GM21619 (cell line): ENCODE measurements around the gene CALM3.
"Not testable (repeated sequence)": the region's sequence is repeated elsewhere in the genome, so short reads cannot be mapped to it uniquely, and the experiment has no call there.

Experiments
- ATAC-seq: cut with Tn5 transposase; IDR thresholded peaks from one replicate; pipeline ENCODE4 v1.9.1; 2021; ENCODE audit not compliant: unreplicated experiment

The CALM3 gene

DNA sequence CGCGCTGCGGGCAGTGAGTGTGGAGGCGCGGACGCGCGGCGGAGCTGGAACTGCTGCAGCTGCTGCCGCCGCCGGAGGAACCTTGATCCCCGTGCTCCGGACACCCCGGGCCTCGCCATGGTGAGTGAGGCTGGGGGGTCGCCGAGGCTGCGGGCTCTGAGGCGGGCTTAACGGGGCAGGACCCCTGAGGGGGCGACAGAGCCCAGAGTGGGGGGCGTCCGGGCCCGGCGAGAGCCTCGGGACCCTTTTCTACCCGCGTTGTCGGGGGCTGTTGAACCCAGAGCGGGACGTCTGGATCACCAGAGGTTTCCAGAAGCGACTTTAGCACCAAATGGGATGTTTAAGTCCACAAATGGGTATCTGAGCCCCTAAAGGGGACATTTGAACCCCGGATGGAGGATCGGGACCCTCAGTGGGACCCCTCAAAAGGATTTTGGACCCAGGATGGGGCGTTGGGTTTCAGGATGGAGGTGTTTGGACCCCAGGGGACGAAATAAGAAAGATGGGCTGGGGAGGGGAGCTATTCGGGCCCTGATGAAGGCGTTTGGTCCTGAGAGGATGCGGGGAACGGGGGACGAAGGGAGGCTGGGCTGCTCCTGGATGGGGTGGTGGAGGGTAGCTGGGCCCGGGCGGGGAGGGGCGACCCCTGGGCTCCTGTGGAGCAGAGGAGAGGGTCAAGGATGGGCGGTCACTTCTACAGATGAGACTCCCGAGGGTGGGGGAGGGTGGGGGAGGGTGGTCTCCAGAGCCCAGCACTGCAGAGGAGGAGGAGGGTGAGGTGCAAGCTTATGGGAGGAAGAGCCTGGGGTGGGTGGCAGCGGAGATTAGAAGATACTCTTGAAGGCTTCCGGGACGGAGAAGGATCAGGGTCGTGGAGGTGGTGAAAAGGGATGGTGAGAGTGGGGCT lies at the start of gene CALM3:
Gene CALM3, plus strand, starts transcription at position 13 of the 907 bp plus-strand sequence. Its CDS starts 105 bp downstream, at position 118.
- no peak for ATAC-seq

DNA sequence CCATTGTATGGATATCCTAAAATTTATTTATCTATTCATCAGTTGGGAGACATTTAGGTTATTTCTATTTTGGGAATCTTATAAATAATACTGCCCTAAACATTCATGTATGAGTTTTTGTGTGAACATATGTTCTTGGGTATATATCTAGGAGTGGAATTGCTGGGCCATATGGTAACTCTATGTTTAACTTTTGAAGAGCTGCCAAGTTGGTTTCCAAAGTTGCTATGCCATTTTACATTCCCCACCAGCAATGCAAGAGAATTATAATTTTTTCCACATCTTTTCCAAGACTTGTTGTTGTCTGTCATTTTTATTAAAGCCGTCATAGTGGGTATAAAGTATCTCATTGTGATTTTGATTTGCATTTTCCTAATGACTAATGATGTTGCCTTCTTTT lies 48.2 kb upstream of the CALM3 start:
- ATAC-seq = no peak

DNA sequence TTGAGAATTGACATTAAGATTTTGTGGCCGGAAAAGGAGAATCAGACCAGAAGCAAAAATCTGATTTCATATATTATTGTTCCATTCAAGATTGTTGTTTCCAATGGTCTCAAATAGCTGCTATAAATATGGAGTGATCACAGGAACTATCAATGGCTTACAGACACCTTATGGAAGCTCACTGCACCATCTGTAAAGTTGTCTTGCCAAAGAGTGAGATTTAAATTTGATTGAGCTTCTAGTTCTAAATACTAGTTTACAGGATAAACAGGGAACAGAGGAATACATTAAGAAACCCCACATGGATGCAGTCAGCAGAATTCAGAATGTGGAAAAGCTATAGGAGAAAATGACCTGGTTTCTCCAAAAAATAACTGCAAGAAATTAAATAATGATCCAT lies 47.0 kb upstream of the CALM3 start:
- no peak for ATAC-seq

DNA sequence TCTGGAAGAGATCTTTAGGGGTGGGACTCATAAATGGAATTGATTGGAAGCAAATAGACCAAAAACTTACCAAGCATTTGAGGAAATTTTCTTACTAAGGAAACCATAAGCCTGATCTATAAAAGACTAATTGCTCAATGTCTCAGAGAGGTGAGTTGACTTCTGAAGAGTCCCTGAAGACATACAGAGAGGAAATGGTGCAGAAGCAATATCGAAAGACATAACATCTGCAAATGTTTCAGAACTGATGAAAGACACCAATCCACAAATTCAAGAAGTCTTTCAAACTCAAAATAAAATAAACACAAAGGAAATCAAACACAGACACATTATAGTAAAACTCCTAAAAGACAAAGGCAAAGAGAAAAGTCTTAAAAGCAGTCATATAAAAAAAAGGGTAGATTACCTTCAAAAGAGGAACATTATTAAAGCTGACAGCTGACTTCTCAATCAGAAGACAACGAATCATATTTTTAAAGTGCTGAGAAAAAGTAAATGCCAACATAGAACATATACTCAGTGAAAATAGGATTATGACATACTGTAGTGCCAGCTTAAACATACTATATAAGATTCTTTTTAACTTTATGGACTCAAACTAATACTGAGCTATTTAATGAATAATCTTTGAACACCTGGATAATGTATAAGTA lies 45.4 kb upstream of the CALM3 start:
- no peak for ATAC-seq

DNA sequence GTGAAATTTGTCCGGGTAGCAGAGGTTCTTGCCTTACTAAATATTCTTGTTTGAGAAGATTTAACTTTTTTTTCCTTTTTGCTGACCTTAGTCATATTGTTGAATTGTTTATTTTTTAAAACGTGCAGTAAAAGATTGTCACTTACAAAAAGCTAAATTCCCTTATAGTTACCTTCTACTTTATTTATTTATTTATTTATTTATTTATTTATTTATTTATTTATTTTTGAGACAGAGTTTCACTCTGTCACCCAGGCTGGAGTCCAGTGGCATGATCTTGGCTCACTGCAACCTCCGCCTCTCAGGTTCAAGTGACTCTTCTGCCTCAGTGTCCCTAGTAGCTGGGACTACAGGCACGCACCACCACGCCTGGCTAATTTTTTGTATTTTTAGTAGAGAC lies 44.7 kb upstream of the CALM3 start:
- ATAC-seq = not testable (repeated sequence)

DNA sequence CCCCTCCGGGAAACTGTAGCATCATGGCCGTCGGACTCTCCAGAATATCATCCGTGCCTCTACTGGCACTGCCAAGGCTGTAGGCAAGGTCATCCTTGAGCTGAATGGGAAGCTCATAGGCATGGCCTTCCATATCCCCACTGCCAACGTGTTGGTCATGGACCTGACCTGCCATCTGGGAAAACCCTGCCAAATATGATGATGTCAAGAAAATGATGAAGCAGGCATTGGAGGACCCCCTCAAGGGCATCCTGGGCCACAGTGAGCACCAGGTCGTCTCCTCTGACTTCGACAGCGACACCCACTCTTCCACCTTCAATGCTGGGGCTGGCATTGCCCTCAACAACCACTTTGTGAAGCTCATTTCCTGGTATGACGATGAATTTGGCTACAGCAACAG lies 41.9 kb upstream of the CALM3 start:
- ATAC-seq = no peak

DNA sequence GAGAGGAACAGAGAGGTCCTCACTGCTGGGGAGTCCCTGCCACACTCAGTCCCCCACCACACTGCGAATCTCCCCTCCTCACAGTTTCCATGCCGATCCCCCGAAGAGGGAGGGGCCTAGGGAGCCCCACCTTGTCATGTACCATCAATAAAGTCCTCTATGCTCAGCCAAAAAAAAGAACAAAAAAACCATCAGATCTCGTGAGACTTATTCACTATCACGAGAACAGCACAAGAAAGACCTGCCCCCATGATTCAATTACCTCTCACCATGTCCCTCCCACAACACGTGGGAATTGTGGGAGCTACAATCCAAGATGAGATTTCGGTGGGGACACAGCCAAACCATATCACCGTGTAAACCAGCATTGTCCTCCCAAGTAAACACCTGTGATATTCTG lies 41.5 kb upstream of the CALM3 start:
- not testable (repeated sequence) for ATAC-seq

DNA sequence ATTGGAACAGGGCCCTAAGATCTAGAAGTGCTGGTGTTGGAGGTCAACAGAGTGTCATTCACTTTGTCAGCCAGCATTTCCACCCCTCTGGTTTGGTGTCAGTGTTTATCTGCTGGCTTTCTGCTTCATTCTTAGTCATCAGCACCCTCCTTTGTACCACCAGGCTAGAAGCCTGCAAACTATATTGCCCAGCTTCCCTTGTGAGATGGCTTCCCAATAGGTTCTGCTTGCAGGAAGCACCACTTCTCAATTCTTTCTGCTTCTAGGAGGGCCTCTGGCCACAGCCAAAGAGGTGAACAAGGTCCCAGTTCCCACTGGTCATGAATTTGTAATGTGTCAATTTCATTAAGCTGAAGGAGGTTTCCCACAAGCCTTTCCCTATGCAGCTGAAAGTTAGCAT lies 36.4 kb upstream of the CALM3 start:
- no peak for ATAC-seq

DNA sequence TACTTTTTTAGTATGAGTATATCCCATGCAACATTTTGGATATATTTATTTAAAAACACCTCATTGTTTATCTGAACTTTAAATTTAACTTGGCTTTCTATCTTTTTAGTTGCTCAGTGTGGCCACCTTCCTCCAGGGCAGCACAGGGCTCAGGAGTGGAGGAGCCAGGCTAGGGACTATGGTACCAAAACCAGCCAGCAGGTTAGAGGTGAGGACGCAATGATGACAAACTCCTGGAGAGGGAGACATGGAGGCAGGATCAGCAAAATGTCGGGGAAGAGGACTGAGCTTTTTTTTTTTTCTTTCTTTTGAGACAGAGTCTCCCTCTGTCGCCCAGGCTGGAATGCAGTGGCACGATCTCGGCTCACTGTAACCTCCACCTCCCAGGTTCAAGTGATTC lies 29.6 kb upstream of the CALM3 start:
- ATAC-seq = no peak

DNA sequence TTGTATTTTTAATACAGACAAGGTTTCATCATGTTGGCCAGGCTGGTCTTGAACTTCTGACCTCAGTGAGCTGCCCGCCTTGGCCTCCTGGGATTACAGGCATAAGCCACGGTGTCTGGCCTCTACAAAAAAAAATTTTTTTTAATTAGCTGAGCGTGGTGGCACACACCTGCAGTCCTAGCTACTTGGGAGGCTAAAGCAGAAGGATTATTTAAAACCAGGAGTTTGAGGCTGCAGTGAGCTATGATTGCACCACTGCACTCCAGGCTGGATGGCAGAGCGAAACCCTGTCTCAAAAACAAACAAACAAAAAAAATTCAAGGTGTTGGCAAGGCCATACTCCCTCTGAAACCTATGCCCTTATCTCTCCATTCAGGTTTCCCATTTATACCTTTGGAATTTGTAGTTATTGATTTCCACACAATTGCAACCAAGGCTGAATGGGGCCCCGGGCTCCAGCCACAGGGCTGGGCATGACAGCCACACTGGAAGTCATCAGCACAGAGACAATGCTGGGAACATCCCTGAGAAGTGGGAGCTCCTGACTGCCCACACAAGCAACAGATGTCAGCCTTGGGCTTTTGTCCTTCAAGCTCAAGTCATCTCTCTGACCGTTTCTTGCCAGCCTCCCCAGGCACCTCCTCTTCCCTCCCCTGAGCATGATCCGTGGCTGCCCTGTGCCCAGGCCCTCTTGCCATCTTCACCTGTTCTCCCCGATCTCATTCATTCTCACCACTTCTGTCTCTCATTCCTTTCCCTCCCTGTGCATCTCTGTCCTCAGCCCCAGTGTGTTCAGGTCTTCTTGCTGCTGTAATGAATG lies 27.2 kb upstream of the CALM3 start:
- ATAC-seq = no peak

DNA sequence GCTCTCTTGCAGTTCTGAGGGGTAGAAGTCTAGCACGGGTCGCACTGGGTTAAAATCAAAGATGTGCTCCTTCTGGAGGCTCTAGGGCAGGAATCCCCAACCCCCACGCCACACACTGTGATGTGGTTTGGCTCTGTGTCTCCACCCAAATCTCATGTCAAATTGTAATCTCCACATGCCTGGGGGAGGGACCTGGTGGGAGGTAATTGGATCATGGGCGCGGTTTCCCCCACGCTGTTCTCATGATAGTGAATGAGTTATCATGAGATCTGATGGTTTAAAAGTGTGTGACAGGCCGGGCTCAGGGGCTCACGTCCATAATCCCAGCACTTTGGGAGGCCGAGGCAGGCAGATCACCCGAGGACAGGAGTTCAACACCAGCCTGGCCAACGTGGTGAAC lies 26.6 kb upstream of the CALM3 start:
- ATAC-seq = no peak

DNA sequence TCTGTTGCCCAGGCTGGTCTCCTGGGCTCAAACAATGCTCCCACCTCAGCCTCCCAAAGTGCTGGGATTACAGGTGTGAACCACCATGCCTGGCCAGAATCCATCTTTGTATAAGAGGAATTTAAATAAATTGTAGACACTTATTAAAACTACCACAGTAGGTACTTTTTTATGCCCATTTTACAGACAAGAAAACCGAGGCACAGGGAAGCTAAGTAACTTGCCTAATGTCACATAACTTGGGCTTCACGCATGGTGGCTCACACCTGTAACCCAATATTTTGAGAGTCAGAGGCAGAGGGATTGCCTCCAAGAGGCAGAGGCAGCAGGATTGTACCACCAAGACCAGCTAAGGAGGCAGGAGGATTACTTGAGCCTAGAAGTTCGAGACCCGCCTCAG lies 22.7 kb upstream of the CALM3 start:
- no peak for ATAC-seq

DNA sequence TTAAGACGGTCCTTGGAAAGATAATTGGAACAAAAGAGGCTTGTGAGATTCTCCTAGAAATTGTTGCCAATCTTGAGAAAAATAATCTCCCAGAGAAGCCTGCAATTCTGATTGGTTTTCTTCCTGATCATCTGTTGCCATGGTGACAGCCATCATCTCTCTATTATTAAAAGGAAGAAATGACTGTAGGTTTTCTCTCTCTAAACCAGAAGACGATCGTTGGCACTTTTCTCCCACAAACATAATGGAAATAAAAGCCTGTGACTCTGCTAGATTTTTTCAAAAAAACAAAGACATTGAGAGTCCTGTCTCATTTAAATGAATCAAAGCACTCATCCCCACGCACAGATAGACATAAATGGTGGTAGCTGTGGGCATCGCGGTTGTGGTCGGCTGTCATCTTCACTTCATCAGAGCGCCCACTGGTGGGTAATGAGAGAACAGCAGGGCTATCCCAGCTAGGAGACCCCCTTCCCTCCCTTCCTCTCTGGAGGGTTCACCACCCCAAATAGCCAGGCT lies 21.7 kb upstream of the CALM3 start:
- ATAC-seq = no peak

DNA sequence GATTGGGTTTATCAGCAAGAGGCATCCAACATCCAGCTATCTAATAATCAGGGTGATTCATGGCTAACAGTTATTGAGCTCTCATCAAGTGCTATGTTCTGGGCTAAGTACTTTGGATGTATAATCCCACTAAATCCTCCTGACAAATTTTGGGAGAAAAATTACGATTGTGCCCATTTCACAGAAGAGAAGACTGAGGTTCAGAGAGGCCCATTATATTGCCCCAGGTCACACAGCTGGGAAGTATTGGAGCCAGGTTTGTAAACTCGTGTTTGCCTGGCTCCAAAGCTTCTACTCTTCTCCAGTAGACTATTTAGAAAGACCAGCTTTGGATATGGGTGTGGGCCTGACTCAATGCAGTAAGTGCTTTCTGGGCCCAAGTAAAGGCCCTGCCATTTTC lies 20.9 kb upstream of the CALM3 start:
- no peak for ATAC-seq

DNA sequence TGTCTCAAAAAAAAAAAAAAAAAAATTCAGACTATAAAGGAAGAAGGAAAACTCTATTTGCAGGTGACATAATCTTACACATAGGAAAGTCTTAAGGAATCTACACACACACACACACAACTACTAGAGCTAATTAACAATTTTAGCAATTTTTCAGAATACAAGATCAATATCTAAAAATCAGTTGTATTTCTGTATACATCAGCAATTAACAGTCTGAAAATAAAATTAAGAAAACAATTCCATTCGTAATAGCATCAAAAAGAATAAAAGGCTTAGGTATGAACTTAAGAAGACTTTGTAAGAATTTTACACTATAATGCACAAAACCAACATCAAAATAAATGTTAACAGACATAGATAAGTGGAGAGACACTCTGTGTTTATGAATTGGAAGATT lies 15.6 kb upstream of the CALM3 start:
- no peak for ATAC-seq

DNA sequence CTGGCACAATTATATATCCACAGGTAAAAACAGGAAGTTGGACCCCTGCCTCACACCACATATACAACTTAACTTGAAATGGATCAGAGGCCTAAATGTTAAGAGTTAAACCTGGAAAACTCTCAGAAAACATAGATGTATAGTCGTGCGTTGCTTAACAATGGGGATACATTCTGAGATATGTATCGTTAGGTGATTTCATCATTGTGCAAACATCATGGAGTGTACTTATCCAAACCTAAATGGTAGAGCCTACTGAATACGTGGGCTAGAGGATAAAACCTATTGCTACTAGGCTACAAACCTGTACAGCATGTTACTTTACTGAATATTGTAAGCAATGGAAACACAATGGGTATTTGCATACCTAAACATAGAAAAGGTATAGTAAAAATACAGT lies 14.8 kb upstream of the CALM3 start:
- no peak for ATAC-seq

DNA sequence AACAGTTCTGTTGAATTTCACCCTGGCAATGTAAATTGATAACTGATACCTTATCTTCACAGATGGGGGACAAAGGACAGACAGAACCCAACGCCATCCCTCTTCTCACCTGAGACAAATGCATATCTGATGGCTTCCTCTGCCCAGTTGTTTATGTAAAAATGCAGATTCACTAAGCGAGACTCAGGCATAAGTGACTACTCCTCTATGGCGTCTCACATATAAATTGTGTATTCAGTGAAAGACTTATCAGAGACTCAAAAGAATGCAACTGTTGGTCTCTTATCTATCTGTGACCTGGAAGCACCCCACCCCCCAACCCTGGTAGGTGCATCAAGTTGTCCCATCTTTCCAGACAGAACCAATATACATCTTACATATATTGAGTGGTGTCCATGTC lies 13.3 kb upstream of the CALM3 start:
- no peak for ATAC-seq

DNA sequence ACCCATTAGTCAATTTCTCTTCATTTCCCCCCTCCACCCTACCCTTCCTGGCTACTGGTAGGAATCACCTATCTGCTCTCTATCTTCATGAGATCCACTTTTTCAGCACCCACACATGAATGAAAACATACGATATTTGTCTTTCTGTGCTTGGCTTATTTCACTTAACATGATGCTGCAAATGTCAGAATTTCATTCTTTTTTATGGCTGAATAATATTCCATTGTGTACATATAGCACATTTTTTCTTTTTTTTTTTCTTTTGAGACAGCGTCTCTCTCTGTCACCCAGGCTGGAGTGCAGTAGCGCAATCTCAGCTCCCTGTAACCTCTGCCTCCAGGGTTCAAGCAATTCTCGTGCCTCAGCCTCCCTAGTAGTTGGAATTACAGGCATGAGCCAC lies 9.9 kb upstream of the CALM3 start:
- ATAC-seq = no peak

DNA sequence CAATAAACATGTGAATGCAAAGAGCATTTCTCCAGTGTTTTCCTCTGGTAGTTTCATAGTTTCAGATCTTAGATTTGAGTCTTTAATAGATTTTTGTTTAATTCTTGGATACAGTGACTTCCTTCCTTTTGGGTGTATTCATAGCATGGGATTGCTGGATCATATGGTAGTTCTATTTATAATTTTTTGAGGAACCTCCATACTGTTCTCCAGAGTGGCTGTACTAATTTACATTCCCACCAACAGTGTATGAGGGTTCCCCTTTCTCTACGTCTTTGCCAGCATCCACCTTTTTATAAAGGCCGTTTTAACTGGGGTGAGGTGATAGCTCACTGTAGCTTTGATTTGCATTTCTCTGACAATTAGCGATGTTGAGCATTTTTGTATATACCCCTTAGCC lies 9.3 kb upstream of the CALM3 start:
- no peak for ATAC-seq

DNA sequence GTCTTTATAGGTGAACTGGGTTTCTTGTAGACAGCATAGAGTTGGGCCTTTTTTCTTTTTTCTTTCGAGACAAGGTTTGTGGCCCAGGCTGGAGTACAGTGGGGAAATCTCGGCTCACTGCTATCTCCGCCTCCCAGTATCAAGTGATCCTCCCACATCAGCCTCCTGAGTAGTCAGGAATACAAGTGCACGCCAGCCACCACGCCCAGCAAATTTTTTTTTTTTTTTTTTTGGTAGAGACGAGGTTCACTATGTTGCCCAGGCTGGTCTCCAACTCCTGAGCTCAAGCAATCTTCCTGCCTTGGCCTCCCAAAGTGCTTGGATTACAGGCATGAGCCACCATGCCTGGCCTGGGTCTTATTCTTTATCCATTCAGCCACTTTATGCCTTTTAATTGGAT lies 5.1 kb upstream of the CALM3 start:
- no peak for ATAC-seq

DNA sequence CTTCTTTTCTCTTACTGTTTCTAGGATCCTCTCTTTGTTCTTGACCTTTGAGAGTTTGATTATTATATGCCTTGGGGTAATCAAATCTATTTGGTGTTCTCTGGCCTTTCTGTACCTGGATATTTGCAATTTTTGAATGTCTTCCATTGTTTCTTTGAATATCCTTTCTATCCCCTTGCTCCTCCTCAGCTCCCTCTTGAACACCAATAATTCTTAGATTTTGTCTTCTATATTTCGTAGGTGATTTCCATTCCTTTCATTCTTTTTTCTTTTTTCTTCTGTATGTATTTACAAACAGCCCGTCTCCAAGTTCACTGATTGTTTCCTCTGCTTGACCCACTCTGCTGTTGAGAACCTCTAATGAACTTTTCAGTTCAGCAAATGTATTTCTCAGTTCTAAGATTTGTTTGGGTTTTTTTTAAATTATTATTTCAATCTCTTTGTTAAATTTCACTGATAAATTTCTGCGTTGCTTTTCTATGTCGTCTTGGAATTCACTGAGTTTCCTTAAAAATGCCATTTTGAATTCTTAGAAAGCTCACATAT lies 2.7 kb upstream of the CALM3 start:
- no peak for ATAC-seq
